ENCODE data around the gene USP16.
A peak's percentile ranks its signal among the peaks of the same experiment; 100 is the strongest.

Gene USP16

GRCh38 chr21:29056538-29057050 lies 32.1 kb downstream of the USP16 start:
- no peak for TF ChIP-seq GATA1 (IDR thresholded peaks at IDR 0.05; ENCODE audit: low read depth, low read length)
- TF ChIP-seq POLR2A (IDR thresholded peaks at IDR 0.05; ENCODE audit: low read length) = no peak
- DNase-seq = no peak

GRCh38 chr21:29064850-29065481 lies 40.5 kb downstream of the USP16 start:
- no peak for TF ChIP-seq GATA1 (IDR thresholded peaks at IDR 0.05; ENCODE audit: low read depth, low read length)
- no peak for TF ChIP-seq POLR2A (IDR thresholded peaks at IDR 0.05; ENCODE audit: low read length)
- DNase-seq = no peak

GRCh38 chr21:29072873-29073221 lies 48.4 kb downstream of the USP16 start:
- TF ChIP-seq POLR2A (IDR thresholded peaks at IDR 0.05; ENCODE audit: low read length) (no peak), GATA1 (IDR thresholded peaks at IDR 0.05; ENCODE audit: low read depth, low read length) (no peak)
- peak; percentile 64 to 71 for DNase-seq

- peak; percentile 99 for DNase-seq
- TF ChIP-seq GATA1 (IDR thresholded peaks at IDR 0.05; ENCODE audit: low read depth, low read length) = no peak
- TF ChIP-seq POLR2A (IDR thresholded peaks at IDR 0.05; ENCODE audit: low read length) = peak; percentile 93
Measured at GRCh38 chr21:29073222-29074006, 48.9 kb downstream of the USP16 start, which contains the start of gene CCT8. Gene CCT8, minus strand, starts transcription at chr21:29073648. Its CDS starts 58 bp downstream, at chr21:29073590.

- TF ChIP-seq GATA1 (IDR thresholded peaks at IDR 0.05; ENCODE audit: low read depth, low read length) (no peak), POLR2A (IDR thresholded peaks at IDR 0.05; ENCODE audit: low read length) (no peak)
- no peak for DNase-seq
Measured at GRCh38 chr21:29074007-29074376, 49.5 kb downstream of the USP16 start.

GRCh38 chr21:29074783-29075182 lies 50.3 kb downstream of the USP16 start:
- TF ChIP-seq POLR2A (IDR thresholded peaks at IDR 0.05; ENCODE audit: low read length) = no peak
- no peak for TF ChIP-seq GATA1 (IDR thresholded peaks at IDR 0.05; ENCODE audit: low read depth, low read length)
- no peak for DNase-seq

GRCh38 chr21:29075706-29076466 lies 51.4 kb downstream of the USP16 start:
- DNase-seq = peak; percentile 42 to 61
- TF ChIP-seq POLR2A (IDR thresholded peaks at IDR 0.05; ENCODE audit: low read length) = no peak
- no peak for TF ChIP-seq GATA1 (IDR thresholded peaks at IDR 0.05; ENCODE audit: low read depth, low read length)

GRCh38 chr21:29076731-29077640 lies 52.5 kb downstream of the USP16 start:
- TF ChIP-seq POLR2A (IDR thresholded peaks at IDR 0.05; ENCODE audit: low read length) = peak; percentile 88

GRCh38 chr21:29077651-29078090 lies 53.2 kb downstream of the USP16 start:
- TF ChIP-seq POLR2A (IDR thresholded peaks at IDR 0.05; ENCODE audit: low read length) = no peak

More at GRCh38 chr21:29076731-29077640, 52.5 kb downstream of the USP16 start:
- peak; percentile 81 to 90 for DNase-seq

GRCh38 chr21:29078869-29079767 lies 54.6 kb downstream of the USP16 start:
- DNase-seq = peak in 1 of 2 experiments; percentile 23
- TF ChIP-seq GATA1 (IDR thresholded peaks at IDR 0.05; ENCODE audit: low read depth, low read length) (no peak), POLR2A (IDR thresholded peaks at IDR 0.05; ENCODE audit: low read length) (no peak)

More at GRCh38 chr21:29077651-29078090, 53.2 kb downstream of the USP16 start:
- peak; percentile 64 to 74 for DNase-seq

GRCh38 chr21:29080454-29080941 lies 56.0 kb downstream of the USP16 start:
- DNase-seq = no peak
- TF ChIP-seq GATA1 (IDR thresholded peaks at IDR 0.05; ENCODE audit: low read depth, low read length) (no peak), POLR2A (IDR thresholded peaks at IDR 0.05; ENCODE audit: low read length) (no peak)

Measured in erythroblast (primary cell).